OCI-LY3 (cell line): Measurements from ENCODE around the gene SHISAL2B.

ENCODE experiments used
- EZH2phosphoT487 ChIP-seq: fragments of 200-600 bp; shearing (Covaris generic); IDR thresholded peaks from 2 replicates; pipeline ENCODE4 v1.6.1; 2018; ENCODE audit warnings: antibody characterized with exemption, mixed run types, low read depth
- TF ChIP-seq, protein P1 (sequence below): fragments of 200-600, 300-600 bp; sonication (generic); IDR thresholded peaks from 2 replicates; pipeline ENCODE4 v1.5.1; 2014; ENCODE audit warnings: antibody characterized with exemption, low read length, low read depth

GRCh38 chr5:64690417-64691151 lies at the start of gene SHISAL2B:
- TF ChIP-seq, protein P1, sequence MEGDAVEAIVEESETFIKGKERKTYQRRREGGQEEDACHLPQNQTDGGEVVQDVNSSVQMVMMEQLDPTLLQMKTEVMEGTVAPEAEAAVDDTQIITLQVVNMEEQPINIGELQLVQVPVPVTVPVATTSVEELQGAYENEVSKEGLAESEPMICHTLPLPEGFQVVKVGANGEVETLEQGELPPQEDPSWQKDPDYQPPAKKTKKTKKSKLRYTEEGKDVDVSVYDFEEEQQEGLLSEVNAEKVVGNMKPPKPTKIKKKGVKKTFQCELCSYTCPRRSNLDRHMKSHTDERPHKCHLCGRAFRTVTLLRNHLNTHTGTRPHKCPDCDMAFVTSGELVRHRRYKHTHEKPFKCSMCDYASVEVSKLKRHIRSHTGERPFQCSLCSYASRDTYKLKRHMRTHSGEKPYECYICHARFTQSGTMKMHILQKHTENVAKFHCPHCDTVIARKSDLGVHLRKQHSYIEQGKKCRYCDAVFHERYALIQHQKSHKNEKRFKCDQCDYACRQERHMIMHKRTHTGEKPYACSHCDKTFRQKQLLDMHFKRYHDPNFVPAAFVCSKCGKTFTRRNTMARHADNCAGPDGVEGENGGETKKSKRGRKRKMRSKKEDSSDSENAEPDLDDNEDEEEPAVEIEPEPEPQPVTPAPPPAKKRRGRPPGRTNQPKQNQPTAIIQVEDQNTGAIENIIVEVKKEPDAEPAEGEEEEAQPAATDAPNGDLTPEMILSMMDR = no peak
- TF ChIP-seq EZH2phosphoT487 = no peak
